ENCODE measurements around the gene MAP2K3. TPM values are rescaled to one million over a fixed set of nuclear protein-coding genes. Genes with fewer than 3 reads are reported as not detected.

MAP2K3 gene
- total and polyA plus RNA-seq, 8 donors: 22.6 to 101 (median 40.9) TPM

DNA sequence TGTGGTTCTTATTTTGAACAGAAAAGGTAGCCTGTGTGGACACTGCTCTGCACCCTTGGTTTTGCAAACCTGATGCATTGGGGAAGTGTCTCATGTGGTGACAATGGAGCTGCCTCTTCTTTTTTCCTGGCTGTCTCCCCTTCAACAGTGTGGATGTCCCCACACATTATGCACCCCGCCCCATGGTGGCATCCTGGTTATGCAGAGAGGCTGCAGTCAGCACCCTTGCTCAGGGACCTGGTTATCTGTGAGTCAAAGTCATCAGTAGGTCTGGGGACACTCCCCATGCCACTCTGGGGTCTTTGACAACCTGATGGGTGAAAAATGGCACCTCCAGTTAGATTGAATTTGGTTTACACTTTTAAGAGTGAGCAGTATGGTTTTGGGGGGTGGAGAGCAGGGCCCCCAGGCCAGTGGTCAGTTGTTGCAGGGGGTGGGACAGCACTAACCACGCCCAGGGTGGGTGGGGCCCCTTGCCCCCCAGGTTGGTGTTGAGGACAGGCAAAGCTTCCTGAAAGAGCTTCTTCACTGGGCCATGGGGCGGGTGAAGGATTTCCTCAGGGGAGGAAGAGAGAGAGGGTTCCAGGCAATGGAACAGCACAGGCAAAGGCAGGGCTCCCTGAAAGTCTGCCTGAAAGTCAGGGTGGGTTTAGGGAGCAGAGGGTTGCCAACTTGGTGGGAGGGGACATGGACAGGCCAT is 67.0 kb downstream of the MAP2K3 start:
- DNase-seq: peak in 1 of 2 donors; percentile 0
- Histone ChIP-seq H3K4me3 (no peak overlapping the region), H3K27ac (no peak overlapping the region), H3K27me3 (no peaks in the 10 kb centered on the region), H3K4me1 (peaks cover 0 to 6% (median 0%) of the 10 kb centered on the region in 4 donors), H3K36me3 (no peaks in the 10 kb centered on the region), H3K9me3 (no peaks in the 10 kb centered on the region)
- WGBS, 5 donors: 59 to 74% (median 68%) methylated on average over 3 of the region's 3 CpGs
- intact Hi-C loops (cut with DNase I; ENCODE audit: low total_unique reads): no loop called here
- TF ChIP-seq POLR2AphosphoS5 (IDR thresholded peaks at IDR 0.05): no peak
- no peak for TF ChIP-seq POLR2A (IDR thresholded peaks at IDR 0.05)
- TF ChIP-seq EP300 (IDR thresholded peaks at IDR 0.05): no peak
- TF ChIP-seq, protein P1, sequence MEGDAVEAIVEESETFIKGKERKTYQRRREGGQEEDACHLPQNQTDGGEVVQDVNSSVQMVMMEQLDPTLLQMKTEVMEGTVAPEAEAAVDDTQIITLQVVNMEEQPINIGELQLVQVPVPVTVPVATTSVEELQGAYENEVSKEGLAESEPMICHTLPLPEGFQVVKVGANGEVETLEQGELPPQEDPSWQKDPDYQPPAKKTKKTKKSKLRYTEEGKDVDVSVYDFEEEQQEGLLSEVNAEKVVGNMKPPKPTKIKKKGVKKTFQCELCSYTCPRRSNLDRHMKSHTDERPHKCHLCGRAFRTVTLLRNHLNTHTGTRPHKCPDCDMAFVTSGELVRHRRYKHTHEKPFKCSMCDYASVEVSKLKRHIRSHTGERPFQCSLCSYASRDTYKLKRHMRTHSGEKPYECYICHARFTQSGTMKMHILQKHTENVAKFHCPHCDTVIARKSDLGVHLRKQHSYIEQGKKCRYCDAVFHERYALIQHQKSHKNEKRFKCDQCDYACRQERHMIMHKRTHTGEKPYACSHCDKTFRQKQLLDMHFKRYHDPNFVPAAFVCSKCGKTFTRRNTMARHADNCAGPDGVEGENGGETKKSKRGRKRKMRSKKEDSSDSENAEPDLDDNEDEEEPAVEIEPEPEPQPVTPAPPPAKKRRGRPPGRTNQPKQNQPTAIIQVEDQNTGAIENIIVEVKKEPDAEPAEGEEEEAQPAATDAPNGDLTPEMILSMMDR (IDR thresholded peaks at IDR 0.05): no peak

DNA sequence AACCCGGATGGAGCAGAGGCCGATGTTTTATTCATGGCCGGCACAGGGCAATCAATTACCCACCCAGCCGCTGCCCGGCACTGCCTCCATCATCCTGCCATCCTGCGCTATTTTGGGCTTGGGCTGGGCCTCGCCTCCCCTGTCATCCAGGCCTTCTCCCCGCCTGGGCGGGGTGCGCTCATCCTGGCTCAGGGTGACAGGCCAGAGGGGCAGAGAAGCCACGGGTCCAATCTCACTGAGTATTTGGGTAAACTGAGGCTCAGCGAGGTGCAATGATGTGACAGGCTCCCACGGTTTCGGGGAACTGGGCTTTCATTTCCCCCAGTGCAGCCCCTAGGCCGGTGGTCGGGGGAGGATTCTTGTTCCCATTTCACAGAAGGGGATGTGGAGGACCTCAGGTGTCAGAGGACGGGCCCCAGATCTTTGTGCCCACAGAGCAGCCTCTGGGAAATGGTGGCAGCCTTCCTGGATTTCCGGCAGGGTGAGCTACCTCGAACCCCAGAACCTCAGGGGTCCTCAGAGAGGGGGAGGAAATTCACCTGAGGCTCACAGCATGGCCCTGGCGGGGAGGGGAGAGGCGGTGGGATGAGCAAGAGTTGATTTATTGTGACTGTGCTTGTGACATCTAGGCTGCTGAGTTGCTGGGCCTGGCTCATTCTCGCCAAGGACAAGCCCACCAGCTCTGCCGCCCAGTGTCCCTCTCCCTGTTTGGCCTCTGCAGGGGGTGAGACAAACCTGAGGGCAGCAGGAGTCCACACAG is 67.9 kb downstream of the MAP2K3 start:
- Histone ChIP-seq H3K4me1 (no peaks in the 10 kb centered on the region), H3K9me3 (no peaks in the 10 kb centered on the region), H3K27ac (no peak overlapping the region), H3K27me3 (no peaks in the 10 kb centered on the region), H3K4me3 (no peak overlapping the region), H3K36me3 (no peaks in the 10 kb centered on the region)
- TF ChIP-seq POLR2AphosphoS5 (IDR thresholded peaks at IDR 0.05) (no peak), EP300 (IDR thresholded peaks at IDR 0.05) (no peak), POLR2A (IDR thresholded peaks at IDR 0.05) (no peak)
- TF ChIP-seq, protein P1 (IDR thresholded peaks at IDR 0.05): no peak
- intact Hi-C loops (cut with DNase I; ENCODE audit: low total_unique reads): no loop called here
- WGBS, 5 donors: 80 to 94% (median 88%) methylated on average over 19 to 23 of the region's 23 CpGs
- DNase-seq: peak in 1 of 2 donors; percentile 1

GRCh38 chr17:21352981-21353265 is 68.4 kb downstream of the MAP2K3 start:
- DNase-seq: peak in 1 of 2 donors; percentile 0
- Histone ChIP-seq H3K9me3 (no peaks in the 10 kb centered on the region), H3K27ac (no peak overlapping the region), H3K4me3 (no peak overlapping the region), H3K27me3 (no peaks in the 10 kb centered on the region), H3K36me3 (no peaks in the 10 kb centered on the region), H3K4me1 (peaks cover 0 to under 1% (median 0%) of the 10 kb centered on the region in 4 donors)
- intact Hi-C loops (cut with DNase I; ENCODE audit: low total_unique reads): no loop called here
- TF ChIP-seq POLR2AphosphoS5 (IDR thresholded peaks at IDR 0.05) (no peak), EP300 (IDR thresholded peaks at IDR 0.05) (no peak), POLR2A (IDR thresholded peaks at IDR 0.05) (no peak)
- TF ChIP-seq, protein P1 (IDR thresholded peaks at IDR 0.05): no peak
- WGBS, 5 donors: 87 to 95% (median 90%) methylated on average over 8 of the region's 8 CpGs

DNA sequence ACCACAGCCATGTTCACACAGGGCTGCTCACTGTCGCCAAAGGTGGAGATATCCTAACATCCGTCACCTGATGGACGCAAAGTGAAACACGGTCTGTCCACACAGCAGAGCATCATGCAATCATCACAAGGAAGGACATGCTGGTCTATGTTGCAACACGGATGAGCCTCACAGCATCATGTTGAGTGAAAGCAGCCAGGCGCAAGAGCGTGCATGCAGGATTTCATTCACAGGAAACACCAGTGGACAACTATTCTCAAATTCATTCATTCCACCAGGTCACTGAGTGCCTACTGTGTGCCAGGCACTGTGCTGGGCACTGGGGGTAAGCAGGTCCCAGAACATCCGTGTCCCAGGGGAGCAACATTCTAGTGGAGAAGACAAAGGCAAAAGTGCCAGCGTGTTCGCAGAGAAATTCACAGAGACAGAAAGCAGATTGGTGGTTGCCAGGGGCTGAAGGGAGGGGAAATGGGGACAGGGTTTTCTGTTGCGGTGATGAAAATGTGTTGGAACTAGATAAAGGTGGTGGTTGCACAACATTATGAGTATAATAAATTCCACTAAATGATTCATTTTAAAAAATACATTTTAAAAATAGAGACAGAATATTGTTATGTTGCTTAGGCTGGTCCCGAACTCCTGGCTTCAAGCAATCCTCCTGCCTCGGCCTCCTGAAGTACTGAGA is 69.0 kb downstream of the MAP2K3 start:
- TF ChIP-seq POLR2A (IDR thresholded peaks at IDR 0.05) (no peak), EP300 (IDR thresholded peaks at IDR 0.05) (no peak), POLR2AphosphoS5 (IDR thresholded peaks at IDR 0.05) (no peak)
- TF ChIP-seq, protein P1 (IDR thresholded peaks at IDR 0.05): no peak
- Histone ChIP-seq H3K9me3 (no peaks in the 10 kb centered on the region), H3K4me3 (no peak overlapping the region), H3K27me3 (no peaks in the 10 kb centered on the region), H3K4me1 (peaks cover 2 to 6% (median 5%) of the 10 kb centered on the region in 4 donors), H3K27ac (no peak overlapping the region), H3K36me3 (no peaks in the 10 kb centered on the region)
- 81 to 91% (median 84%) methylated on average over 13 of the region's 13 CpGs for WGBS, 5 donors
- intact Hi-C loops (cut with DNase I; ENCODE audit: low total_unique reads): no loop called here
- DNase-seq: peak in 1 of 2 donors; percentile 0

Data from stomach (tissue), 9 donors.